Mononuclear cell (primary cell): ENCODE results near the gene N4BP2L1. TPM values are rescaled to one million over a fixed set of nuclear protein-coding genes. Genes with fewer than 3 reads are reported as not detected.
"Not testable (repeated sequence)": the region's sequence is repeated elsewhere in the genome, so short reads cannot be mapped to it uniquely, and the experiment has no call there.

Experiments used
- H3K27me3 ChIP-seq: 2 replicates; pipeline ENCODE4 v1.6.0; 2011; ENCODE audit warnings: low read length, control low read depth; ENCODE audit not compliant: insufficient read depth
- H3K4me1 ChIP-seq: 2 replicates; pipeline ENCODE4 v1.5.1; 2011; ENCODE audit warnings: mild to moderate bottlenecking, low read length, control low read depth; ENCODE audit not compliant: insufficient read depth
- H3K4me3 ChIP-seq: 2 replicates; pipeline ENCODE4 v1.5.1; 2011; ENCODE audit warnings: mild to moderate bottlenecking, low read length, moderate library complexity
- H3K9me3 ChIP-seq: 2 replicates; pipeline ENCODE4 v1.5.1; 2011; ENCODE audit warnings: low read depth, mild to moderate bottlenecking, control low read depth, low read length
- total RNA-seq: library from RNA; depleted of rRNA; stranded (reverse); fragments of >200 nt; gene quantifications from one replicate; pipeline ENCODE4 v1.2.3, GENCODE V29; 2012

N4BP2L1 gene
- total RNA-seq, 1 donor = 45.2 TPM

DNA sequence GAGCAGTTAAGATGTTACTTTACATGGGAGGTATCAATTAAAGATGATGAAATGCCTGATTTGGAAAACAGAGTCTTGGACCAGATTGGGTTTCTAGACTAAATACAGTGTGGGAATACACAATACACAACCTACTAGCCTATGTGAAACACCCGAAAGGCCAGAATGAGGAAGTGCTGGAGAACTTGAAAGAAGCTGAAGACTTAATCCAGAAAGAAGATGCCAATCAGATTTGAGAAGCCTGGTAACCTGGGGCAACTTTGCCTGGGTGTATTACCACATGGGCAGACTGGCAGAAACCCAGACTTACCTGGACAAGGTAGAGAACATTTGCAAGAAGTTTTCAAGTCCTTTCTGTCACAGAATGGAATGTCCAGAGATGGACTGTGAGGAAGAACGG lies 43.2 kb downstream of the N4BP2L1 start:
- Histone ChIP-seq H3K4me1 (peaks cover 1% of the 10 kb centered on the region), H3K9me3 (no peaks in the 10 kb centered on the region)

DNA sequence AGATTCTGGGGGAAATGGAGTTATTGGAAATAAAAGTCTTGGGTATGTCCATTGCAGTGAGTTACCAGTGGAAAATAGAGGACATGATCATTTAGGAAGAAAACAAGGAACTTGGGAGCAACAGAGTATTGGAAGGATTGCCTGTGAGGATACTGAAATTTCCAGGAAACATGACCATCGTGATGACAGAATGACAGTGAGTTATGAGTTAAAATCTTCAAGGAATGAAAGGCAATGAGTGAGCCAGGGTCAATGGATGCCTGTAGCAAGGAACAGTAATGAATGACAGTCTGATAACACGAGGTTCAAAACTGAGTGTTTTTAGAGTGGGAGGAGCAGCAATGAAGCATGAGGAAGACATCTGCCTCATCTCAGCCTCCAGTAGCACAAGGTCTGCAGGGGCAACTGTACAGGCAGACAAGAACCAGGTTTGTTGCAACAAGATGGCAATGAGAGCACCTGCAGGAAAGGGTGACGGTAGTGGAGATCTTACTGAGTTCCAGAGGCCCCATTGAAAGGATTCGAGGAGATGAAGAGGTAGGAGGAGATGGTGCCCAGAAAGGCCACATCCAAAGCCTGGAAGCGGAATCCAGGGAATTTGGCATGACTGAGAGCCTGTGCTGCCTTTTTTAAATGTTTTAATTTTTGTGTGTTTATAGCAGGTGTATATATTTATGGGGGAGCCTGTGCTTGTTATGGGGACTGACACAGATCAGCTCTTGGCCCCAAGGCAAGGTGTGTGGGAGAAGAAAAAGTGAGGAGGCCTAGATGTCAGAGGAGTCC lies 43.9 kb downstream of the N4BP2L1 start:
- no peak overlapping the region for H3K4me3 ChIP-seq
- H3K27me3 ChIP-seq = no peaks in the 10 kb centered on the region
- H3K9me3 ChIP-seq = no peaks in the 10 kb centered on the region
- no peaks in the 10 kb centered on the region for H3K4me1 ChIP-seq

More for the DNA sequence above, 43.2 kb downstream of the N4BP2L1 start:
- no peak overlapping the region for H3K4me3 ChIP-seq
- no peaks in the 10 kb centered on the region for H3K27me3 ChIP-seq

DNA sequence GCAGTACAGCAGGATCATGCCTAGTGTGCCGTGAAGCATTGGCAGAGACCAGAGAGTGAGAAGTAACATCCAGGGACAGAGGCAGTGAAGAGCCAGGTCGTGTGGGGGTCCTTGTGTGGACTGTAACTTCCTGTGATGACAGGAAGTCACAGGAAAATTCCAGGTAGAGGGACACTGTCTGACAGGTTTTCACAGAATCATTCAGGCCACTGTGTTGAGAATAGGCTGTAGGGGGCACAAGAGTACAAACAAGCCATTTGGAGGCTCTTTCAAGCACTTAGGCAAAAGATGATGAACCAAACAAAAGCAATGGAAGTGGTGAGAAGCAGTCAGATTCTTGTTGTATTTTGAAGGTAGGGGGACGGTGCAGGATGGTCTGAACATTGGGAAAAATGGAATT lies 46.4 kb downstream of the N4BP2L1 start:
- H3K4me3 ChIP-seq = no peak overlapping the region
- no peaks in the 10 kb centered on the region for H3K4me1 ChIP-seq
- no peaks in the 10 kb centered on the region for H3K27me3 ChIP-seq
- no peaks in the 10 kb centered on the region for H3K9me3 ChIP-seq

DNA sequence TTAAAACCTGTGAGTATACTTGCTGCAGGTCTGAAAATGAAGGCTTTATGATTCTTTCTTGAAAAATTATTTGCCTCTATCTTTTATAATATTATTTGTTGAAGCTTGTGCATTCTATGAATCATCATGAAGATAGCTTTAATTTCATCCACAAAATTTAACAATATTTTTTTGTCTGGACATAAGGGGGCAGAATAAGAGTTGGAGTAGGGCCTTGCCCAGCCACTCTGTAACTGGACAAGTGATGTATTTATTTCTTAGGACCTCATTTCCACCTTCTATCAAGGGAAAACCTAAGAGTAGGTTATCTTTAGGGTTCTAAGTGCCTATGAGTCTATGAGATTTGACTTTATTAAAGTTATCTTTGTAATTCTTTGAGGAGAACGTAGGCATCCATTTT lies 49.9 kb downstream of the N4BP2L1 start:
- H3K27me3 ChIP-seq = no peaks in the 10 kb centered on the region
- H3K9me3 ChIP-seq = no peaks in the 10 kb centered on the region
- no peak overlapping the region for H3K4me3 ChIP-seq
- H3K4me1 ChIP-seq = no peaks in the 10 kb centered on the region

DNA sequence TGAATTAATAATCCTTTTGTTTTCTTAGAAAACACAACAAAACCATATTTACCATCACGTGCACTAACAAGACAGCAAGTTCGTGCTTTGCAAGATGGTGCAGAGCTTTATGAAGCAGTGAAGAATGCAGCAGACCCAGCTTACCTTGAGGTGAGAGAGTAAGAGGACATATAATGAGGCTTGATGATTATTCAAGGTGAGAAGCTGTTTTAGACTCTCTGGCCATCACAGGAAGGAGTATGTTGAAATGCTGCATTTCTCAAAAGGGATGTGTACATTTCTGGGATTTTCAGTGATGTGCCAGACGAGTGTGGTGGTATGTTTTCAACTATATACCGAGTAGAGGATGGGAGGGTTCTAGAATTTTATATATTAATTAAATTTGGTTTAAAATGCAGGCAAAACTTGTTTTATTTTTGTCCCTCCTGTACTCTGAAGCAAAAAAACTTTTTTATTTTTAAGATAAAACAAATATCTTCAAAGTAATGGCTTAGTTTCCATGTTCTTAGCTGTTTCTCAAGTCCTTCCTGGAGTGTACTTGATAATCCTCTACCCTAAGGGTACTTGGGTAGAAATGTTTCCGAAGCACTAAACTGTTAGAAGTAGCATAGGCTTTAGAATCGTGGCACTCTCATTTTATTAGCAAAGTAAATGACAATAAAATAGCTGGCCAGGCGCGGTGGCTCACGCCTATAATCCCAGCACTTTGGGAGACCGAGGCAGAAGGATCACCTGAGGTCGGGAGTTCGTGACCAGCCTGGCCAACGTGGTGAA lies 51.1 kb downstream of the N4BP2L1 start:
- Histone ChIP-seq H3K4me3 (no peak overlapping the region), H3K9me3 (no peaks in the 10 kb centered on the region), H3K4me1 (no peaks in the 10 kb centered on the region), H3K27me3 (no peaks in the 10 kb centered on the region)

DNA sequence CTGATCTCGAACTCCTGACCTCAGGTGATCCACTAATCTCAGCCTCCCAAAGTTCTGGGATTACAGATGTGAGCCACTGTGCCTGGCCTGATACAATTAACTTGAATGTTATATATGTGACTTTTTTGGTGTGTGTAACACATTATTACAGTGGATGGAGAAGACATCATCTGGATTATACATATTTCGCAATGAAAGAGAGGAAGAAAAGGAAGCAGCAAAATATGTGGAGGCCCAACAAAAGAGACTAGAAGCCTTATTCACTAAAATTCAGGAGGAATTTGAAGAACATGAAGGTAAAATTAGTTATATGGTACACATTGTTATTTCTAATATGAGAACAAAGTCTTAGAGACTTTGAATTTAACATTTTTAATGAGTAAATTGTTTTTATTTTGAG lies 57.1 kb downstream of the N4BP2L1 start:
- Histone ChIP-seq H3K4me3 (no peak overlapping the region), H3K4me1 (no peaks in the 10 kb centered on the region), H3K27me3 (no peaks in the 10 kb centered on the region), H3K9me3 (no peaks in the 10 kb centered on the region)

- H3K9me3 ChIP-seq = no peaks in the 10 kb centered on the region
- H3K4me1 ChIP-seq = no peaks in the 10 kb centered on the region
- no peaks in the 10 kb centered on the region for H3K27me3 ChIP-seq
- no peak overlapping the region for H3K4me3 ChIP-seq
Observed at GRCh38 chr13:32362574-32362973, 65.4 kb downstream of the N4BP2L1 start.

DNA sequence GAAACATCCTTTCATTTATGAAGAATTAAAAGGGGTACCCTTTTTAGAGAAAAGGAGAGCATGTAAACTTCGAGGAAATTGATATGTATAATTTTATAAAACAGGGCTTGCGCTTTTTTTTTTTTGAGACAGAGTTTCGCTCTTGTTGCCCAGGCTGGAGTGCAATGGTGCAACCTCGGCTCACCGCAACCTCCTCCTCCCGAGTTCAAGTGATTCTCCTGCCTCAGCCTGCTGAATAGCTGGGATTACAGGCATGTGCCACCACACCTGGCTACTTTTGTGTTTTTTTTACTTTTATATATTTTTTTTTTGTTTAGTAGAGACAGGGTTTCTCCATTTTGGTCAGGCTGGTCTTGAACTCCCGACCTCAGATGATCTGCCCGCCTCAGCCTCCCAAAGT lies 72.0 kb downstream of the N4BP2L1 start:
- not testable (repeated sequence) for H3K4me3 ChIP-seq, H3K27me3 ChIP-seq, H3K4me1 ChIP-seq, H3K9me3 ChIP-seq

DNA sequence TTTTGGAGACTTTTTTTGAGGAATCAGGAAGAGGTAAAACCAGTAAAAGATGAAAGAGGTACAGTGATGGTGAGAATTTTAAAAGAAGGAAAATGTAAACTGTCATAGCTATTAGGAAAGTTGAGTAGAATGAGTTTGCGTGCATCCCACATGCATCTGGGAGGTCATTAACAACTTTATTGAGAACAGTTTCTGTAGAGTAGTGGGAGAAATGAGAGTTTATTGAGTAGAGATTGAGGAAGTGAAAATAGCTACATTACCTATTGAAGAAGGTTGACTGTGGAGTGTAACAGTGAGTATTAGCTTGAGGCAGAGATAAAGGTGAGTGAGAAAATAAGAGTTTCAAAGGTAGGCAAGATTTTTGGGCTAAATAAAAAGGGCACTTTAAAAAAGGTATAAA lies 73.9 kb downstream of the N4BP2L1 start:
- no peaks in the 10 kb centered on the region for H3K4me1 ChIP-seq
- H3K4me3 ChIP-seq = no peak overlapping the region

DNA sequence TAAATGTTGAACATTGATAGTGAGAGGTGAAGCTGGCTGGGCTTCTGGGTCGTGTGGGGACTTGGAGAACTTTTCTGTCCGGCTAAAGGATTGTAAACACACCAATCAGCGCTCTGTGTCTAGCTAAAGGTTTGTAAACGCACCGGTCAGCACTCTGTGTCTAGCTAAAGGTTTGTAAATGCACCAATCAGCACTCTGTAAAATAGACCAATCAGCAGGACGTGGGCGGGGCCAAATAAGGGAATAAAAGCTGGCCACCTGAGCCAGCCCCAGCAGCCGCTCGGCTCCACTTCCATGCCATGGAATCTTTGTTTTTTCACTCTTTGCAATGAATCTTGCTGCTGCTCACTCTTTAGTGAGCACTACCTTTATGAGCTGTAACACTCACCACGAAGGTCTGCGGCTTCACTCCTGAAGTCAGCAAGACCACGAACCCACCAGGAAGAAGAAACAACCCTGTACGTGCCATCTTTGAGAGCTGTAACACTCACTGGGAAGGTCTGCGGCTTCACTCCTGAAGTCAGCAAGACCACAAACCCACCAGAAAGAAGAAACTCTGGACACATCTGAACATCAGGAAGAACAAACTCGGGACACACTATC lies 77.0 kb downstream of the N4BP2L1 start:
- H3K27me3 ChIP-seq, H3K4me1 ChIP-seq, H3K9me3 ChIP-seq, H3K4me3 ChIP-seq: not testable (repeated sequence)

More for the DNA sequence above, 73.9 kb downstream of the N4BP2L1 start:
- H3K9me3 ChIP-seq = no peaks in the 10 kb centered on the region
- no peaks in the 10 kb centered on the region for H3K27me3 ChIP-seq

Other genes starting within 250 kb of the N4BP2L1 start
- not detected for gene ZAR1L, start 112.8 kb downstream of the N4BP2L1 start, total RNA-seq
- 4.4 TPM for gene BRCA2, start 112.6 kb downstream of the N4BP2L1 start, total RNA-seq
- 220 TPM for gene N4BP2L2, start 110.7 kb upstream of the N4BP2L1 start, total RNA-seq
- gene PDS5B, start 158.3 kb upstream of the N4BP2L1 start, total RNA-seq = 59.5 TPM